ENCODE results near the gene ADAM33.

GRCh38 chr20:3672547-3673171 lies 9.2 kb downstream of the ADAM33 start:
- TF ChIP-seq TAF1 (IDR thresholded peaks at IDR 0.05; ENCODE audit: low read depth, low read length): no peak
- TF ChIP-seq POLR2A (IDR thresholded peaks at IDR 0.05; ENCODE audit: low read depth, low read length): no peak
- no peak for TF ChIP-seq POLR2AphosphoS5 (IDR thresholded peaks at IDR 0.05; ENCODE audit: low read depth, low read length)

All from GM12891 (cell line).